Raji (cell line): ENCODE data around the gene TTLL9.

Experiments
- POLR2A ChIP-seq: IDR thresholded peaks from 2 replicates; pipeline ENCODE4 v1.6.1; 2011; ENCODE audit warnings: low read depth, low read length, control low read depth; ENCODE audit not compliant: insufficient read depth

The TTLL9 gene

GRCh38 chr20:31953556-31954148, 83.2 kb downstream of the TTLL9 start:
- no peak for TF ChIP-seq POLR2A

- no peak for TF ChIP-seq POLR2A
These were observed 84.1 kb downstream of the TTLL9 start for GRCh38 chr20:31954500-31954899.

GRCh38 chr20:31956556-31957526, 86.4 kb downstream of the TTLL9 start:
- TF ChIP-seq POLR2A, result no peak

- TF ChIP-seq POLR2A, result no peak
These were observed 92.3 kb downstream of the TTLL9 start for GRCh38 chr20:31962761-31963160.

- TF ChIP-seq POLR2A, result no peak
These were observed 93.5 kb downstream of the TTLL9 start for GRCh38 chr20:31963889-31964288.

- TF ChIP-seq POLR2A, result no peak
These were observed 96.7 kb downstream of the TTLL9 start for GRCh38 chr20:31966991-31967655.

GRCh38 chr20:31967830-31968249, 97.4 kb downstream of the TTLL9 start, which contains the start of gene XKR7:
Gene XKR7, plus strand, starts transcription at chr20:31968151. Its CDS starts 25 bp downstream, at chr20:31968176.
- no peak for TF ChIP-seq POLR2A

GRCh38 chr20:31968291-31969126, 98.1 kb downstream of the TTLL9 start:
- no peak for TF ChIP-seq POLR2A

- no peak for TF ChIP-seq POLR2A
These were observed 99.6 kb downstream of the TTLL9 start for GRCh38 chr20:31969991-31970390.

- TF ChIP-seq POLR2A, result no peak
These were observed 102.1 kb downstream of the TTLL9 start for GRCh38 chr20:31972471-31973021.

GRCh38 chr20:31974296-31974695, 103.9 kb downstream of the TTLL9 start:
- no peak for TF ChIP-seq POLR2A

- TF ChIP-seq POLR2A, result no peak
These were observed 104.6 kb downstream of the TTLL9 start for GRCh38 chr20:31974951-31975487.

GRCh38 chr20:31975874-31976273, 105.4 kb downstream of the TTLL9 start:
- no peak for TF ChIP-seq POLR2A

- no peak for TF ChIP-seq POLR2A
These were observed 106.6 kb downstream of the TTLL9 start for GRCh38 chr20:31977080-31977479.
